AG08396 (cell line): Measurements from ENCODE around the gene MARCO.

Source experiments
- DNase-seq: peaks from one replicate; pipeline ENCODE4 v3.0.0; 2012; ENCODE audit warnings: low spot score, mixed read lengths

The MARCO gene, protein sequence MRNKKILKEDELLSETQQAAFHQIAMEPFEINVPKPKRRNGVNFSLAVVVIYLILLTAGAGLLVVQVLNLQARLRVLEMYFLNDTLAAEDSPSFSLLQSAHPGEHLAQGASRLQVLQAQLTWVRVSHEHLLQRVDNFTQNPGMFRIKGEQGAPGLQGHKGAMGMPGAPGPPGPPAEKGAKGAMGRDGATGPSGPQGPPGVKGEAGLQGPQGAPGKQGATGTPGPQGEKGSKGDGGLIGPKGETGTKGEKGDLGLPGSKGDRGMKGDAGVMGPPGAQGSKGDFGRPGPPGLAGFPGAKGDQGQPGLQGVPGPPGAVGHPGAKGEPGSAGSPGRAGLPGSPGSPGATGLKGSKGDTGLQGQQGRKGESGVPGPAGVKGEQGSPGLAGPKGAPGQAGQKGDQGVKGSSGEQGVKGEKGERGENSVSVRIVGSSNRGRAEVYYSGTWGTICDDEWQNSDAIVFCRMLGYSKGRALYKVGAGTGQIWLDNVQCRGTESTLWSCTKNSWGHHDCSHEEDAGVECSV

DNA sequence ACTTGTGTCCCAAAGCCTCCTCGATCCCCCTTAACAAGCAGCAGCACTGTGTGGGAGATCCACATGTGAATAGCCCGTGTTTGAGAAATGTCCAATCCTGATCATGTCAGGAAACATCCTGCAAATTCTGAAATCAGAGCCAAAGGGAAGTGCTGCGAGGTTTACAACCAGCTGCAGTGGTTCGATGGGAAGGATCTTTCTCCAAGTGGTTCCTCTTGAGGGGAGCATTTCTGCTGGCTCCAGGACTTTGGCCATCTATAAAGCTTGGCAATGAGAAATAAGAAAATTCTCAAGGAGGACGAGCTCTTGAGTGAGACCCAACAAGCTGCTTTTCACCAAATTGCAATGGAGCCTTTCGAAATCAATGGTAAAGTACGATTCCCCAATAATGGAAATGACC lies at the start of gene MARCO:
TSS of gene MARCO (plus strand) at position 164 of the 400 bp plus-strand sequence. CDS start at position 271, 107 bp downstream.
- no peak for DNase-seq

DNA sequence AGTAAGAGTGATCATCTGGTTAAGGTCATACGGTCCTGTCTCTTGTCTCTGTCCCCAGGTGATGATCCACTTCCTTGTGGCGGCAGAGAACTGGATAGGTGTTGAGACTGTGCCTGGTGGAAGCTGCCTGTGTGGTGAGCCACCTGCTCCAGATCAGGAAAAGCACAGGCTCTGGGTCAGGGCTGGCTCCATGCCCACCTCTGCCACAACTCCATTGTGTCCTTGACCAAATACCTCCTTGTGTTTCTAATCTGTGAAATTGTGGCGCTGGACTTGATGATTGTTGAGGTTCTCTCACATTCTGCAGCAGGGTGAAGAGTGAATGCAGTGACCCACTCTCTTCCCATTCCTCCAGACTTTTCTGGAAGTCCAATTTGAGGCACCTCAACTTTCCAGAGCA lies 48.9 kb upstream of the MARCO start:
- no peak for DNase-seq

DNA sequence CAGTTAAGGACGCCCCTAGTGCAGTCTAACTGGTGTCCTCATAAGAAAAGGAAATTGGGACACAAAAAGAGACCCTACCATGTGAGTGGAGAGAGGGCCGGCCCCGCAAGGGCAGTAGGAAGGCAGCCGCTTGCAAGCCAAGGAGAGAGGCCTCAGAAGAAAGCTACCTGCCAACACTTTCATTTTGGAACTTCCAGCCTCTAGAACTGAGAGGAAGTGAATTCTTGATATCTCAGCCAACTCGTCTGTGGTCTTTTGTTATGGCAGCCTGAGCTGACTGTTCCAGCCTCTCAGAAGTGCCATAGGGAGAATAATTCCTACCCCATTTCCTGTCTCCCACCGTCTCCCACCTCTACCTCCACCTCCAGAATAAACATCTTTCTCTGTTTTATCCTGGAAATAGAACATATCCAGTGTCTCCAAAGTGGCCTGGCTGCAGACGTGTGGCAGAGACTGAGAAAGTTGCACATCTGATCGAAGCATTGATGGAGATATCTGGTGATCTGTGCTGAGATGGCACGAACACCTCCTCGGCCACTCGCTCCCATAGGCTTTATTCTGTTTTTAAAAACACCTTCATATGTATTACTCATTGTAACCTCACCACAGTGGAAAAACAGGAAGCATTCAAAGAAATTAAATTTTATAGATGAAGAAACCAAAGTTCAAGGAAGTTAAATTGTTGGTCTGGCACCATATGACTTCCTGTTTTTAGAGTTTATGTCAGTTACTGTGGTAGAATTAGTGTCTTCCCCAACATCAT lies 39.5 kb upstream of the MARCO start:
- no peak for DNase-seq

DNA sequence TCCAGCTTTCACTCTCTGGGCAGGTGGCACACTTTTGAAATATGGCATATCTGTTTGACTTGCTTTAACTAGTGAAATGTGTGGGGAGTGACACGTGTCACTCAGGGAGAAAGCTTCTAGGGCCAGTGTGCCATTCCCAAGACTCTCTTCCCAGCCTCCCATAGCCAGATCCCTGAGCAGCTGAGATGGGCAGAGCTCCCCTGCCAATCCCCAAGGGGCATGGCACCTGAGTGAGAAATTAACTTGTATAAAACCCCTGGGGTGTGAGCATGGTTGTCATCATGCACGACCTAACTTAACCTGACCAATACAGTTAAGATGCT lies 39.0 kb upstream of the MARCO start:
- no peak for DNase-seq

DNA sequence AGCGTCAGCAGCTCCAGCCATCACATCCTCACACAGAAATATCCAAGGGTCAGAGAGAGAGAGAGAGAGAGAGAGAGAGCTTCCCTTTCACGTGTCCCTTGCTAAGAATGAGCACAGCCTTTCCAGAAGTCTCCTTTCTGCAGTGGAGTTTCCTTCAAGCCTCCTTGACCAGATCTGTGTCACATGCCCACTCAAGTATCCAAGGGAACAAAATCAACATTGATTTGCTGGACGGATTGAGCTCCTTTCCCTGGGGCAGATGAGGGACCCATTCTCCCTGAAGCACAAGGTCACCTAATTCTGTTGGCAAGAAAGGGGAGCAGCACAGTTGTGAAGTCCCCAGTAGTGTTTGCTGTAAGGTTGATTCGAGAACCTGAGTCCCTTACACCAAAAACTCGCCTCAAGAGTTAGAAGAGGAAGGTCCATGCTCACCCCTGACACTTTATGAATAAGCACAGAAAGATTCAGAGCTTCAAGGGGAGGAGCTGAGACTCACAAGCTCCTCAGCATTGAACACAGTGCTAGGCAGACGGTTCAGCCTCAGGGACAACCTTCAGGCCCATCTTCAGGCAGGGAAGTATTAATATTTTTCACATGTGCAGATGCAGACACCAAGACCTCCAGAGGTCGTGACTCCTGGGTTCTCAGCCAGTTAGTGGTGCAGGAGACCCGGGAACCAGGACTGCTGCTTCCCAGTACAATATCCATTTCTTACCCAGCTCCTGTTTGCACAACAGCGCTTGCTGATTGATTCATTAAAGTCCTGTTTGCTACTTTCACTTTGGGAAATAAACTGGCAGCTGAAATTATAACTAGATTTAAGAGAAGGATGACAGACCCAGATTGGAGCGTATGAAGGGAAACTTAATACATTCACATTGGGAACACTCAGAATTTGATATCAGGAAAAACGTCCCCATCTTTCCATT lies 38.2 kb upstream of the MARCO start:
- DNase-seq: no peak

DNA sequence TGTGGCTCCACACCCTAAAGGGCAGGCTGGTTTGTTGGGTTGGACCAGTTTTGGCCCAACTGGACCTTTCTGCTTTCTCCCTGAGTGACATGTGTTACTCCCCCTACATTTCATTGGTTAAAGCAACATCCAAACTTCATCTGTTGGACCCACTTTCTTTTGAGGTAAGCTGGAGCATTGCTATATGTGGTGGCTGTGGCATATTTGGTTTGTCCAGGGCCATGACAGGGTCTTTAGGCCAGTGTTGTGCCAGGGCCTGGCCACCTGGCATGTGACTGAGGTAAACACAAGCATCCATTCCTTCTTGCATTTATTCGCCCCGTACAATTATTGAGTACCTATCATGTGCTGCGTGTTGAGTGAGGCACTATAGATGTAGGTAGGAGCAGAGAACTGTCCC lies 36.8 kb upstream of the MARCO start:
- DNase-seq: no peak

DNA sequence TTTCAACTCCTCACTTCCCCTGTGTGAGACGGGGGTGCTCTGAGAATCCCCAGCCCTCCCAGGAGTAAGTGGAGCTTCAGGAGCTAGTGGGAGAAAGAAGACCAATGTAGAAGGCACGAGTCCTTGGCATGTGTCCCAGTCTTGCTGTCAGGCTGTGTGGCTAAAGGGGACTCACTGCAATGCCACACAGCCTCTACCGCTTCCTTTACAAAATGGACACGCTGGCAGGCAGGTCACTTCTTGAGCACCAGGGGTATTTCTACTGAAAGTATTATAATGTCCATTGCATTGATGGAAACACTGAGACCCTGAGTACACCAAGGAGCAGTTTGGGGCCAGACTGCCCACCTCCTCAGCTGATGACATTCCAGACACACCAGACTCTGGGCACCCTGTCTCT lies 35.8 kb upstream of the MARCO start:
- no peak for DNase-seq

DNA sequence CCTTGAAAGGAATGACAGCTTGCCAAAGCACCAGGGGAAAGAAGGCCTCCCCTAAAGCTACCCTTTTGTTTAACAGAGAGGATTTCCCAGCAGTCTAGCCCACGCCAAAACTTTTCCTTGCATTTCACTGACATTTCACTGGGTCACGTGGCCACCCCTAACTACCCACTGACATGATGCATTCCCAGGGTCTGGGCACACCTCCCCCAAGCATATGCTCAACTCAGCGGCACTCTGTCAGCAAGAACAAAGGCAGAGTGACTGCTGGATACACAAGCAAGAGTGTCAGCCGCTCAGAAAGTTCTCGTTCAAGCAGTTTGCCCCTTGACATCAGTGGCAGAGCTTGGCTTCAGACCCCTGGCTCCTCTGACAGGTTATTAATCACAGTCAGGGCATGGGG lies 34.2 kb upstream of the MARCO start:
- DNase-seq: no peak

DNA sequence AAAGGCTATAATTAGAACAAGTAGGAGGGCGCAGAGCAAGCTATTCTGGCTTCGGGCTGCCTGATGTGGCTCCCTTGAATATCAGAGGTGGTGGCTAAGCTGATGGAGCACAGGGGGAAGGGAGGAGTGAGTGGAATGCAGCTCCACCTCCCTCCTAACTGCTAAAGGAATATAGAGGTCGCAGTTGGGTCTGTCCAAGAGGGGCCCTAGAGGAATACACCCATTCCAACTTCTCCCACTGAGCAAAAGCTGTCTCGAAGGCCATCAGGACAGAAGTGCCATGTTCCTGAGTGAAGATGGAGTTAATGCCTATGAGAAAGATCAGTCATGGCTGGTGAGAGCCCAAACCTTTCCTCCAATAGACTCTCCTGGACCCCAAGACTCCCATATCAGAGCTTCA lies 32.8 kb upstream of the MARCO start:
- no peak for DNase-seq

DNA sequence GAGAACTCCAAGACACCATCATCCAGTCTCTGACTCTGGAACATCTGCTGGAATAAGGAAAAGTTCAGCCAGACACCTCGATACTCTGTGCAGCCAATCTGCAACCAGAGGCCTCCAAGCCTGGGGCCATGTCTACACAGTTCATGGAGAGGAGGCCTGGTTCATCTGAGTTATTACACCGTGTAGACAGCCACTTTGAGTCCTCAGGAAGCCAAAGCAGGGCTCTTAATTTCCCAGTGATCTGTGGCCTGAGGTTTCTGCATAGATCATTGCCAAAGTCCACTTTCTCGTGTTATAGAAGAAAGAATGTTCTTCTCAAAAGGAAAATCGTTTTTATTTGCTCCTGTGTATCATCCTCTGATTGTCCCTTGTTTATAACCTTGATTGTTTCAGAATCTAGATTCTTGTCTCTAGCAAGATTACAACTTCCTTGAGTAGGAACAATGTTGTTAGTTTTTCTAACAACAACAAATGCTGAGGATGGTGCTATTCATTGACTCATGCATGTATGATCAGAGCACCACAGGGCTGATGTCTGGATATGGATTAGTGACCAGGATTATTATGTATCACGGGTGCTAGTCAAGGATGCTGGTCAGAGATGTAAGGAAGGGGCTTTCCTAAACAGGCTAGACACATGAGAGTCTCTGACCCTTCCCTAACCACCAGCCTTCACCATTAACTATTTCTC lies 30.7 kb upstream of the MARCO start:
- no peak for DNase-seq

DNA sequence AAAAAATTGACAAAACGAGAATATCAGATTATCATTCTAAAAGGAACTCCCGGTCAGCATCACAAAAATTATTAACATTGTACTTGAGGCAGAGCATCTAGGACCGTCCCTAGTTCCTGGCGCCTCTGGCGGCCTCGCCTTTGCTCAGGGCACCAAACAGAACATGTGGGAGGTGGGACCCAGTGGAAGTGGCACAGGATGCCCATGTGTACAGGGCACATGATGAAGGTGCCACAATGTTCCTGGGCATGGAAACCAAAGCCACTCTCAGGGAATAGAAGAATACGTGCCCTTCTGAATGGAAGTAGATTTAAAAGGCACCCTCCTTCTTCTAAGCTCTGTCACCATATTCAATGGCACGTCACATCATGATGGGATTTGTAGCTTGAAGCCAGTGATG lies 30.1 kb upstream of the MARCO start:
- DNase-seq: no peak

DNA sequence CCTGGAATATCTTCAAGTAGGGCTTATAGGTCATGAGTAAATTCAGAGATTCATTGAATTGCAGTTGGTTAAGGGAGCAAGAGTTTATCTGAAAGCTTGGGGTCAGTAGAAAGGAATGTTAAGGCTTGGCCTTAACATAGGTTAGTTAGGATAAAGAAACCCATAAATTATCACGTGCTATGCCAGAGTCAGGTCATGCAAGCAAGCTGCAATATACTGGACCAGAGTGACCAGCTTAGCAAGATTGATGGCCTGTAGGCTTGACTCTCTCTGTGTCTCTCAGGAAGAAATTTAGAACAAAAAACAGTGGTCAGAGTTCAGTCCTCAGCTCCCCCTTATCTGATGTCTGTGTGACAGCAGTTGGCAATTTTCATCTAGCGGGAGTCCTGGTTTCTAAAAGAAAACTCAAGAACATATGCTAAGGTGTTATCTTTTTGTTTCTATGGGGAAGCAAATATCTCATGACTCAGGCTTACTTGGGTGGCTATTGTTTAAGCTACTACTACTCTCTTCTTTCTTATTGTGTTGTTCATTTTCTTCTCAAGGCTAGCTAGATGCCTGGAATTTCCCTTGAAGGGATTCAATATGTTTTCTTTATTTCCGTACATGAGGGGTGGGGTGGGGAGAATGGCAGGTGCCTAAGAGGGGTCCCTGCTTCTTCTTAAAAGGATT lies 28.7 kb upstream of the MARCO start:
- no peak for DNase-seq

DNA sequence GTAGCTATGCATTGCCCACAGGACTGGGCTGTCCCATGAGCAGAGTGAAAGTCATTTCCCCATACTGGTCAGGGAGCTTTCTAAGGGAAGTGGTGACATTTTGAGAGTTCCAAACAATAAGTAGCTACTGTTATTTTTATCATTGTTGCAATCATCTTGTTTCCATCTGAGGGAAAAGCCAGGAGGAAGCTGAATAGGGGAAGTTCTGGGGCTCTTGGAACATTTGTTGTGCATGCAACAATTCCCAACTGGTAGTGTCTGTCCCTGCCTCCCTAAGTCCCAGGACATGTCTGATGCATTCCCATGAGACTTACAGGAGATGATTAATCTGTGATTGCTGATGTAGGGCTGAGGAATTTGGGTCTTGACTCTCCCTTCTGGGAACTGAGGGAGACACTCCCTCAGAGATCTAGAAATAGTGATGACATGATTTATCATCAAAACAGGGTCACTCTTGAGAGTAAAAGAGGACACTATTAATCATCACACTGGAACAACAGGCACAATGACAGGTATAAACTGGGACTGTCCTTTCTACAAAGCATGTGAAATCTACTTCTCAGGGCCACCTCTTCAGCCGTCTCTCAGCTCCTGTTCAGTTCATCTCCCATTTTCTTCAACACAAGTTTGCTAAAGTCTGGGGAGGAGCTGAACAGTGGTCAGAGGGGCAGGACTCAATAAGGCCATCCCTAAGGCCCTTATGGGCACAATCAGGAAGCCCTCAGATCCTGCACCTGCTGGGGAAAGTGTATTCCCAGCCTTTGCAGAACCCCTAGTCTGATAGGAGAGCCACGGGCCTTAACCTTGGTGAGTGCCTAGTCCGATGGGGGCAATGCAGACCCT lies 28.0 kb upstream of the MARCO start:
- no peak for DNase-seq

DNA sequence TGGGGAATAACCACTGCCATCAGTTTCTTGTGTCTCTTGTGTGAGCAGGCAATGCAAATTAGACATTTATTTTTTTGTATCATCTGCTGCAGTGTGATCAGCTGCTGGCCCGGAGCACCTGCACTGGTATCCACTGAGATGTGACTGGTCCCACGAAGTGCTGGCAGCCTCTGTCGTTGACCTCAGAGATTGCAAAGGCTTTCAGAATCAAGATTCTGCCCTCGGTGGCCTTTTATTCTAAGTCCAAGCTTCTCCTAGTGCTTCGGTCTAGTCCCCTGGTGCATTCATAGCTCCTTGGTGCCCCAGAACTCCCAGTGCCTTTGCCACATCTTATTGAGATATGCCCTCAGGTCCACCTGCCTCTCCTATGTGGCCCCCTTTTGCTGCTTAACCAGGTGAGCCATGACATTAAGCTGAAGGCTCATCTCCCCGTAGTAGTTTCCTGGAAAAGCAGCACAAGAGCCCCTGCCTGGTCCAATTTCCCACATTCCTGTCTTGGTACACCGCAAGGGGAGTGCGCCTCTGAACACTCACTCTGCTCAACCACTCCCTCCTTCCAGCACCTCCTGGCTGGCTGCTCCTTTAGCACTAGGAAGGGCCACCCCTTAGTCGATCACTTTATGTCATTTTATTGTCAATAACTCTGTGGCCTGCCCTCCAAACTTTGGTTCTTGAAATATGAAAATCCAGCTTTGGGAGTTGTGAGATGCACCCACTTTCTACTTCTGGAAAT lies 27.1 kb upstream of the MARCO start:
- DNase-seq: no peak

DNA sequence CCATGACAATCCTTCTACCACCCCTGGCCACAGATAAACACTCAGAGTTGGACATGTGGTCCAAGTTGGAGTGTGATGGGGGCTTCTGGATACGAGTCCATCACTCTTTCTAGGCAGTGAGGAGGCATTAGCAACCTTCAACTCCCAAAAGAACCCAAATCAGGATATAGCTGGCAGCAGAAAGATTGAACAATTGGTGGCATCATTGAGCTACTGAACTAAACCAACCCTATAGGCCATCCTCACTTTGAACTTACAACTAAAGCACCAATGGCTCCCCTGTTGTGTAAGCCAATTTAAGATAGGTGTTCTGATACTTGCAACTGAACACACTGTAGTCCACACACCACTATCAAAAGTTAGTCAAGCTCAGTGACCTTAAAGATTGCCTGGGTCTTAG lies 24.0 kb upstream of the MARCO start:
- no peak for DNase-seq

DNA sequence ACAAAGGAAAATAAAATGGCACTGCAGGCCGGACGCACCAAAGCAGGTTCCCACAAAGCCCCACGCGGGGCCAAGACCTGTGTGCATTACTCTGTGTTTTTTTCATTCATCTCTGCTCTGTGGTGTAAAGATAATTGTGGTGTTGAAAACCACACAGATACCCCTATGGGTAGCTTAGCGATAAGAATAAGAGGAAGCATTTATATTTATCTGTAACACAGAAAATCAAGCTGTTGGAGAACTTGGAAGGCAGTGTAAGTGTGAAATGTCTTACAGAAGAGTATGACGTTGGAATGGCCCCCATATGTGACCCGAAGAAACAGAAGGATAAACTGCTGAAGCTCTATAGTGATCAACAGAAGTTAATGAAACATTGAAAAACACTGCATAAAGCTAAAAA lies 20.3 kb upstream of the MARCO start:
- no peak for DNase-seq

DNA sequence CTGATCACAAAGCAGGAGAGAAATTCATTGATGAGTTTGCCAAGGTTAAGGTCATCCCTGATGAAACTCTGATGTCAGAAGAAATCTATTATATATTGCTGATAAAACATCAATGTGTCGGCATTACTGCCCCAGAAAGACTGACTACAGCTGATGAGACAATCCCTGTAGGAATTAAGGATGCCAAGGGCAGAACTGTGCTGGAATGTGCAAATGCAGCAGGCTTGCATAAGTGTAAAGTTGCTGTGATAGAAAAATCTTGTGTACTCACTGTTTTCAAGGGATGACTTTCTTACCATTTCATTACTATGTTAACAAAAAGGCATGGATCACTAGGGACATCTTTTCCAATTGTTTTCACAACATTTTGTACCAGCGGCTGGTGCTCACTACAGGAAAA lies 19.7 kb upstream of the MARCO start:
- no peak for DNase-seq

DNA sequence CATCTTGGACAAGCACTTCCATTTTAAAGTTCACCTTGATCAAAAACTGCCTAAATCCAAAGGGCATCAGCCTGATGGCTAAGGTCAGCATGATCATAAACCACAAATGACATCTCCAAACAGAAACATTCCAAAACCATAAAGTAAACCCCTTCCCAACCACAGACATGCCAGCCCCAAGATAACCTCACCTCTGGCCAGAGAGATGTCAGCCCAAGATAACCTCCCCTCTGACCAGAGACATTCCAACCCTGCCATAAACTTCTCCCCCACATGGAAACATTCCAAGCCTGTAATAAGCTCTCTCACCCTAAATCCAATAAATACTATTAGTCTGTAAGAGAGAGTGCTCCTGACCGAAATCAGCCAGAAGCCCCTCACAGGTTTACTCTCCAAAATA lies 18.6 kb upstream of the MARCO start:
- no peak for DNase-seq

DNA sequence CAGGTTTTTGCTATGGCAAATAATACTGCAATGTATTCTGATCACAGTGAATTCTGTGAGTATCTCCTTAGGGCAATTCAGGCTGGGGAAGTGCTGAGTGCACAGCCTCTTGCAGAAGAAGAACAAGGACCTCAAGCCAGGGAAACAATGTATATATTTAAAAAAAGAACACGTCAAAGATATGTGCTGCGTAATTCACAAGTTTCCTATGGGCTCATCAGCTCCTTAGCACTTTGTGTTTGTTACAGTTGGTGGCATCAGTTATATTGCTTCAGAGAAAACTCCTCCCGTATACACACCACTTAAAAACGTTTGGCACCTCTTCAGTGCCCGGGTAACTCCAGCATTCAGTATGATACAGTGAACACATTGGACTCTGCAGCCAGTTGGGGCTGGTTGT lies 16.5 kb upstream of the MARCO start:
- no peak for DNase-seq

DNA sequence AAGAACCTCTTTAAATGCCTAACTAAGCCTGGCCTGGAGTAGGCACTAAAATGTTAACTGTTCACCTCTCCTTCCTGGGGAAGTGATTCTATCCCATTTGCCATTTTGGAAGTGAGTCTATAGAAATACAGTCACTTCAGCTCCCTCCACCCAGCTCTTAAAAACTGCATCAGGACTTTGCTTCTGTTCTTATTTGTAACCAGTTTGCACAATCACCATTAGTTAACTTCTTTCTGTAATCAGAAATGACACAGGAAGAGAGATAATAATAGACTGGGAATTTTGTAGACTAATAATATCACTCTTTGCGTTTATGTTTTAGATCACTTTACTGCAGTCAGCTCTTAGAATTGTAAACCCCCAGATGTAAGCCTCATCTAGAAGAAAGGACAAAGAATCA lies 16.0 kb upstream of the MARCO start:
- no peak for DNase-seq
